Measurements from ENCODE around the gene SAP25.
"Not testable (repeated sequence)": the region's sequence is repeated elsewhere in the genome, so short reads cannot be mapped to it uniquely, and the experiment has no call there.

Gene SAP25

GRCh38 chr7:100552532-100552931, 21.2 kb downstream of the SAP25 start:
- Histone ChIP-seq H3K27me3 (ENCODE audit: control insufficient read depth, insufficient read depth, low read length) (no peaks in the 10 kb centered on the region), H3K36me3 (ENCODE audit: control insufficient read depth, insufficient read depth, low read length) (peaks cover 58% of the 10 kb centered on the region), H3K9ac (ENCODE audit: low read length) (no peak overlapping the region), H3K4me3 (ENCODE audit: low read depth, low read length) (no peak overlapping the region), H3K9me3 (ENCODE audit: control insufficient read depth, insufficient read depth, low read depth, low read length) (no peaks in the 10 kb centered on the region), H3K4me1 (ENCODE audit: control insufficient read depth, insufficient read depth, low read length) (peaks cover 4% of the 10 kb centered on the region; the same call in 1 of the 2 replicates), H3K27ac (ENCODE audit: low read depth, low read length) (no peak overlapping the region)

- H3K9ac ChIP-seq (ENCODE audit: low read length); H3K27ac ChIP-seq (ENCODE audit: low read depth, low read length); H3K4me3 ChIP-seq (ENCODE audit: low read depth, low read length); H3K27me3 ChIP-seq (ENCODE audit: control insufficient read depth, insufficient read depth, low read length); H3K9me3 ChIP-seq (ENCODE audit: control insufficient read depth, insufficient read depth, low read depth, low read length): not testable (repeated sequence)
- Histone ChIP-seq H3K4me1 (ENCODE audit: control insufficient read depth, insufficient read depth, low read length) (peaks cover 44% of the 10 kb centered on the region), H3K36me3 (ENCODE audit: control insufficient read depth, insufficient read depth, low read length) (peaks cover 34% of the 10 kb centered on the region)
Measured at GRCh38 chr7:100548446-100548845, 25.3 kb downstream of the SAP25 start.

- H3K9me3 ChIP-seq (ENCODE audit: control insufficient read depth, insufficient read depth, low read depth, low read length): no peaks in the 10 kb centered on the region
- peaks cover 28% of the 10 kb centered on the region for H3K36me3 ChIP-seq (ENCODE audit: control insufficient read depth, insufficient read depth, low read length)
- H3K4me3 ChIP-seq (ENCODE audit: low read depth, low read length): no peak overlapping the region
- peaks cover 46% of the 10 kb centered on the region for H3K4me1 ChIP-seq (ENCODE audit: control insufficient read depth, insufficient read depth, low read length)
- no peaks in the 10 kb centered on the region for H3K27me3 ChIP-seq (ENCODE audit: control insufficient read depth, insufficient read depth, low read length)
- no peak overlapping the region for H3K27ac ChIP-seq (ENCODE audit: low read depth, low read length)
- H3K9ac ChIP-seq (ENCODE audit: low read length): peak overlapping the region; percentile 14
Measured at GRCh38 chr7:100547872-100548271, 25.8 kb downstream of the SAP25 start.

- Histone ChIP-seq H3K4me1 (ENCODE audit: control insufficient read depth, insufficient read depth, low read length) (peaks cover 52% of the 10 kb centered on the region), H3K9ac (ENCODE audit: low read length) (peak overlapping the region; percentile 14), H3K4me3 (ENCODE audit: low read depth, low read length) (no peak overlapping the region), H3K27me3 (ENCODE audit: control insufficient read depth, insufficient read depth, low read length) (no peaks in the 10 kb centered on the region), H3K27ac (ENCODE audit: low read depth, low read length) (0 out of 2 replicates have a peak overlapping the region, but pooled peaks have one; percentile 44), H3K36me3 (ENCODE audit: control insufficient read depth, insufficient read depth, low read length) (peaks cover 21% of the 10 kb centered on the region), H3K9me3 (ENCODE audit: control insufficient read depth, insufficient read depth, low read depth, low read length) (no peaks in the 10 kb centered on the region)
Measured at GRCh38 chr7:100546926-100547800, 26.5 kb downstream of the SAP25 start.

GRCh38 chr7:100546129-100546925, 27.4 kb downstream of the SAP25 start:
- H3K9me3 ChIP-seq (ENCODE audit: control insufficient read depth, insufficient read depth, low read depth, low read length): no peaks in the 10 kb centered on the region
- peak overlapping the region; percentile 44; the same call in 1 of the 2 replicates for H3K27ac ChIP-seq (ENCODE audit: low read depth, low read length)
- peak overlapping the region; percentile 30 for H3K9ac ChIP-seq (ENCODE audit: low read length)
- no peaks in the 10 kb centered on the region for H3K27me3 ChIP-seq (ENCODE audit: control insufficient read depth, insufficient read depth, low read length)
- H3K4me1 ChIP-seq (ENCODE audit: control insufficient read depth, insufficient read depth, low read length): peaks cover 56% of the 10 kb centered on the region
- no peak overlapping the region for H3K4me3 ChIP-seq (ENCODE audit: low read depth, low read length)
- peaks cover 19% of the 10 kb centered on the region for H3K36me3 ChIP-seq (ENCODE audit: control insufficient read depth, insufficient read depth, low read length)

- H3K4me3 ChIP-seq (ENCODE audit: low read depth, low read length): peak overlapping the region; percentile 1; the same call in 1 of the 2 replicates
- H3K36me3 ChIP-seq (ENCODE audit: control insufficient read depth, insufficient read depth, low read length): peaks cover 17% of the 10 kb centered on the region
- peak overlapping the region; percentile 43 for H3K9ac ChIP-seq (ENCODE audit: low read length)
- H3K9me3 ChIP-seq (ENCODE audit: control insufficient read depth, insufficient read depth, low read depth, low read length): no peaks in the 10 kb centered on the region
- peaks cover 56% of the 10 kb centered on the region for H3K4me1 ChIP-seq (ENCODE audit: control insufficient read depth, insufficient read depth, low read length)
- H3K27me3 ChIP-seq (ENCODE audit: control insufficient read depth, insufficient read depth, low read length): no peaks in the 10 kb centered on the region
- peak overlapping the region; percentile 44; the same call in 1 of the 2 replicates for H3K27ac ChIP-seq (ENCODE audit: low read depth, low read length)
Measured at GRCh38 chr7:100545360-100546128, 28.2 kb downstream of the SAP25 start.

GRCh38 chr7:100544967-100545359, 28.7 kb downstream of the SAP25 start:
- Histone ChIP-seq H3K9me3 (ENCODE audit: control insufficient read depth, insufficient read depth, low read depth, low read length) (no peaks in the 10 kb centered on the region), H3K4me1 (ENCODE audit: control insufficient read depth, insufficient read depth, low read length) (peaks cover 56% of the 10 kb centered on the region), H3K27me3 (ENCODE audit: control insufficient read depth, insufficient read depth, low read length) (peaks cover 4% of the 10 kb centered on the region; the same call in 1 of the 2 replicates), H3K4me3 (ENCODE audit: low read depth, low read length) (no peak overlapping the region), H3K36me3 (ENCODE audit: control insufficient read depth, insufficient read depth, low read length) (peaks cover 13% of the 10 kb centered on the region; the same call in 1 of the 2 replicates), H3K27ac (ENCODE audit: low read depth, low read length) (peak overlapping the region; percentile 44; the same call in 1 of the 2 replicates), H3K9ac (ENCODE audit: low read length) (peak overlapping the region; percentile 43)

- Histone ChIP-seq H3K9ac (ENCODE audit: low read length) (no peak overlapping the region), H3K36me3 (ENCODE audit: control insufficient read depth, insufficient read depth, low read length) (peaks cover 8% of the 10 kb centered on the region; the same call in 1 of the 2 replicates), H3K27me3 (ENCODE audit: control insufficient read depth, insufficient read depth, low read length) (peaks cover 8% of the 10 kb centered on the region; the same call in 1 of the 2 replicates), H3K4me3 (ENCODE audit: low read depth, low read length) (no peak overlapping the region), H3K27ac (ENCODE audit: low read depth, low read length) (no peak overlapping the region), H3K4me1 (ENCODE audit: control insufficient read depth, insufficient read depth, low read length) (peaks cover 56% of the 10 kb centered on the region), H3K9me3 (ENCODE audit: control insufficient read depth, insufficient read depth, low read depth, low read length) (no peaks in the 10 kb centered on the region)
Measured at GRCh38 chr7:100544386-100544785, 29.3 kb downstream of the SAP25 start.

- Histone ChIP-seq H3K9ac (ENCODE audit: low read length) (no peak overlapping the region), H3K36me3 (ENCODE audit: control insufficient read depth, insufficient read depth, low read length) (0 out of 2 replicates have a peak, but pooled peaks cover under 1% of the 10 kb centered on the region), H3K4me3 (ENCODE audit: low read depth, low read length) (no peak overlapping the region), H3K27ac (ENCODE audit: low read depth, low read length) (no peak overlapping the region), H3K4me1 (ENCODE audit: control insufficient read depth, insufficient read depth, low read length) (peaks cover 56% of the 10 kb centered on the region), H3K9me3 (ENCODE audit: control insufficient read depth, insufficient read depth, low read depth, low read length) (no peaks in the 10 kb centered on the region), H3K27me3 (ENCODE audit: control insufficient read depth, insufficient read depth, low read length) (peaks cover 8% of the 10 kb centered on the region; the same call in 1 of the 2 replicates)
Measured at GRCh38 chr7:100543586-100543985, 30.1 kb downstream of the SAP25 start.

GRCh38 chr7:100541309-100541708, 32.4 kb downstream of the SAP25 start:
- not testable (repeated sequence) for H3K9me3 ChIP-seq (ENCODE audit: control insufficient read depth, insufficient read depth, low read depth, low read length); H3K27me3 ChIP-seq (ENCODE audit: control insufficient read depth, insufficient read depth, low read length); H3K4me3 ChIP-seq (ENCODE audit: low read depth, low read length); H3K9ac ChIP-seq (ENCODE audit: low read length); H3K36me3 ChIP-seq (ENCODE audit: control insufficient read depth, insufficient read depth, low read length); H3K27ac ChIP-seq (ENCODE audit: low read depth, low read length)
- H3K4me1 ChIP-seq (ENCODE audit: control insufficient read depth, insufficient read depth, low read length): peaks cover 39% of the 10 kb centered on the region

Measured in HUES6 (cell line).